ENCODE measurements around the gene LGR6. TPM values are rescaled to one million over a fixed set of nuclear protein-coding genes. Genes with fewer than 3 reads are reported as not detected.
"Not testable (repeated sequence)": the region's sequence is repeated elsewhere in the genome, so short reads cannot be mapped to it uniquely, and the experiment has no call there.

LGR6 gene
- total RNA-seq, 1 donor from 2014 or later = 1.8 TPM

DNA sequence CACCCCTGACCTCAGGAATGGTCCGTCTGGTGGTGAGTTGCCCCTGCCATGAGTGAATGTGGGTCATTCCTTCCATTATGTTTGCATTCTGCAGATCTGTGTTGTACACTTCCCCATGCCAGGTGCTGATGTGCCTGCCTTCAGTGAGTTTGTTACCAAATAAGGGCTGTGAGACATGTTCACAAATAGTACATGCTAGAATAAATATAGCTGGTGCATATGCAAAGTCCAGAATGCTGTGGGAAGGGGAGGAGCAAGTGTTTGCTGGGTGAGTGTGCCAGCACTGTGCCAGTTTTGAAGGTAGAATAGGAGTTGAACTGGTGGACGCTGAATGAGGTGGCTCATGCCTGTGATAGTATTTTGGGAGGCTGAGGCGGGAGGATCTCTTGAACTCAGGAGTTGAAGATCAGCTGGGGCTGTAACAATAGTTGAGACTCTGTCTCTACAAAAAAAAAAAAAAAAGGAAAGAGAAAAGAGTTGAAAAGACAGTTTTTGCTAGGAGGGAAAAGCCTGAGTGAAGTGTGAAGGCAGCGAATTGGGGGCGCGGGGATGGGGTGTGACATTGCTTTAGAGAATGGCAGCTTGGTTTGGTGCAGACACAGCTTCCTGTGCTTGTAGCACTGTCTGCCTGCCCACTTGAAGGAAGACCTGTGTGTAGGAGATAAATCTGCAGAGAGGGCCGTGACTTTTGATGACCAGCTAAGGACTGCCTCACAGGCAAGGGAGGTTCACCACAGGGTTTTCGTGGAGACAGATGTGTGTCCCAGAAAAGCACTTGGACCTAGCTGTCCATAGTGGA is 61.1 kb downstream of the LGR6 start:
- peaks cover 8% of the 10 kb centered on the region for H3K27me3 Mint-ChIP-seq (ENCODE audit: low read depth)
- peaks cover 2% of the 10 kb centered on the region for H3K36me3 Mint-ChIP-seq (ENCODE audit: low read depth)
- TF ChIP-seq, protein P1, sequence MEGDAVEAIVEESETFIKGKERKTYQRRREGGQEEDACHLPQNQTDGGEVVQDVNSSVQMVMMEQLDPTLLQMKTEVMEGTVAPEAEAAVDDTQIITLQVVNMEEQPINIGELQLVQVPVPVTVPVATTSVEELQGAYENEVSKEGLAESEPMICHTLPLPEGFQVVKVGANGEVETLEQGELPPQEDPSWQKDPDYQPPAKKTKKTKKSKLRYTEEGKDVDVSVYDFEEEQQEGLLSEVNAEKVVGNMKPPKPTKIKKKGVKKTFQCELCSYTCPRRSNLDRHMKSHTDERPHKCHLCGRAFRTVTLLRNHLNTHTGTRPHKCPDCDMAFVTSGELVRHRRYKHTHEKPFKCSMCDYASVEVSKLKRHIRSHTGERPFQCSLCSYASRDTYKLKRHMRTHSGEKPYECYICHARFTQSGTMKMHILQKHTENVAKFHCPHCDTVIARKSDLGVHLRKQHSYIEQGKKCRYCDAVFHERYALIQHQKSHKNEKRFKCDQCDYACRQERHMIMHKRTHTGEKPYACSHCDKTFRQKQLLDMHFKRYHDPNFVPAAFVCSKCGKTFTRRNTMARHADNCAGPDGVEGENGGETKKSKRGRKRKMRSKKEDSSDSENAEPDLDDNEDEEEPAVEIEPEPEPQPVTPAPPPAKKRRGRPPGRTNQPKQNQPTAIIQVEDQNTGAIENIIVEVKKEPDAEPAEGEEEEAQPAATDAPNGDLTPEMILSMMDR (IDR thresholded peaks at IDR 0.05) = no peak
- H3K4me3 Mint-ChIP-seq (ENCODE audit: unreplicated experiment) = no peak overlapping the region
- no peaks in the 10 kb centered on the region for H3K9me3 Mint-ChIP-seq (ENCODE audit: low read depth)
- H3K27ac Mint-ChIP-seq (ENCODE audit: unreplicated experiment) = no peak overlapping the region
- DNase-seq (ENCODE audit: low spot score) = no peak
- peaks cover 13% of the 10 kb centered on the region for H3K4me1 Mint-ChIP-seq (ENCODE audit: low read depth)

DNA sequence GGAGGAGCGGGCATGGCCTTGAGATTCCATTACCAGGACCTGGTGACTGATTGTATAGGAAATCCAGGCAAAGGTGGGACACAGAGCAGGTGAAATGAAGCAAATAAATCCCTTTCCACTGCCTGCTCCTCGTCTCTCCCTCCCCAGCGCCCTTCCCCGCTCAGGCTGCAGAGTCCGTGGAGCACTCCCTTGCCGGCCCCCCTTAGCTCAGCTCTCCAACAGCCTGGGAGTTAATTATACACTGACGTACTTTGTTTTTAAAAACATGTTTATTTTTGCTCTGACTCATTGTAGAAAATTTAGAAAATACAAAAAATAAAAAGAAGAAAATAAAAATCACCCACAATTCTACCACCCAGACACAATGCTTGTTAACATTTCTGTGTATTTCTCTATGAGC is 61.7 kb downstream of the LGR6 start:
- Mint-ChIP-seq H3K9me3 (ENCODE audit: low read depth) (no peaks in the 10 kb centered on the region), H3K27me3 (ENCODE audit: low read depth) (peaks cover 9% of the 10 kb centered on the region), H3K27ac (ENCODE audit: unreplicated experiment) (no peak overlapping the region), H3K4me1 (ENCODE audit: low read depth) (peaks cover 13% of the 10 kb centered on the region), H3K36me3 (ENCODE audit: low read depth) (peaks cover 3% of the 10 kb centered on the region), H3K4me3 (ENCODE audit: unreplicated experiment) (no peak overlapping the region)
- no peak for DNase-seq (ENCODE audit: low spot score)
- TF ChIP-seq, protein P1 (IDR thresholded peaks at IDR 0.05) = no peak

DNA sequence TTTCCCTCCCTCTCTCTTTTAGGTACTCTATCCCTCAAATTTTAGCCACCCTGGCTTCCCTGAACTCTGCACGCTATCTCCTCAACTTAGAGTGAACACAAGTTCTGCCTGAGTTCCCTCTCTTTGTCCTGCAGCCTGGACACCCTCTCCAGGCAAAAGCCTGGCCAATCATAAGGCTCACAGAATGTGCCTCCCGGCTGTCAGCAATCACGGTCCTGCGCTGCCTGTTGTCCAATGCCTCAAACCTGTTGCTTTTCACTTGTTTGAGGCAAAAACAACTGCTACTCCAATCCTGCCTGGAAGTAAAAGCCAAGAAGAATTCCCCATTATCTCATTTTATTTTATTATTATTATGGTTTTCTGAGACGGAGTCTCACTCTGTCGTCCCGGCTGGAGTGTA is 66.1 kb downstream of the LGR6 start:
- no peak for DNase-seq (ENCODE audit: low spot score)
- peaks cover 17% of the 10 kb centered on the region for H3K27me3 Mint-ChIP-seq (ENCODE audit: low read depth)
- H3K9me3 Mint-ChIP-seq (ENCODE audit: low read depth) = peaks cover 4% of the 10 kb centered on the region
- H3K4me1 Mint-ChIP-seq (ENCODE audit: low read depth) = peaks cover 3% of the 10 kb centered on the region
- no peak overlapping the region for H3K27ac Mint-ChIP-seq (ENCODE audit: unreplicated experiment)
- H3K36me3 Mint-ChIP-seq (ENCODE audit: low read depth) = peaks cover 8% of the 10 kb centered on the region
- no peak overlapping the region for H3K4me3 Mint-ChIP-seq (ENCODE audit: unreplicated experiment)
- TF ChIP-seq, protein P1 (IDR thresholded peaks at IDR 0.05) = no peak

DNA sequence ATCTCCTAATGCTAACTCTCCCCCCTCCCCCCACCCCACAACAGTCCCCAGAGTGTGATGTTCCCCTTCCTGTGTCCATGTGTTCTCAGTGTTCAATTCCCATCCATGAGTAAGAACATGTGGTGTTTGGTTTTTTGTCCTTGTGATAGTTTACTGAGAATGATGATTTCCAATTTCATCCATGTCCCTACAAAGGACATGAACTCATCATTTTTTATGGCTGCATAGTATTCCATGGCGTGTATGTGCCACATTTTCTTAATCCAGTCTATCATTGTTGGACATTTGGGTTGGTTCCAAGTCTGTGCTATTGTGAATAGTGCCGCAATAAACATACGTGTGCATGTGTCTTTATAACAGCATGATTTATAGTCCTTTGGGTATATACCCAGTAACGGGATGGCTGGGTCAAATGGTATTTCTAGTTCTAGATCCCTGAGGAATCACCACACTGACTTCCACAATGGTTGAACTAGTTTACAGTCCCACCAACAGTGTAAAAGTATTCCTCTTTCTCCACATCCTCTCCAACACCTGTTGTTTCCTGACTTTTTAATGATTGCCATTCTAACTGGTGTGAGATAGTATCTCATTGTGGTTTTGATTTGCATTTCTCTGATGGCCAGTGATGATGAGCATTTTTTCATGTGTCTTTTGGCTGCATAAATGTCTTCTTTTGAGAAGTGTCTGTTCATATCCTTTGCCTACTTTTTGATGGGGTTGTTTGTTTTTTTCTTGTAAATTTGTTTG is 67.8 kb downstream of the LGR6 start:
- H3K4me3 Mint-ChIP-seq (ENCODE audit: unreplicated experiment); DNase-seq (ENCODE audit: low spot score); H3K27ac Mint-ChIP-seq (ENCODE audit: unreplicated experiment); H3K4me1 Mint-ChIP-seq (ENCODE audit: low read depth); H3K36me3 Mint-ChIP-seq (ENCODE audit: low read depth); H3K9me3 Mint-ChIP-seq (ENCODE audit: low read depth): not testable (repeated sequence)
- H3K27me3 Mint-ChIP-seq (ENCODE audit: low read depth) = peaks cover 27% of the 10 kb centered on the region

DNA sequence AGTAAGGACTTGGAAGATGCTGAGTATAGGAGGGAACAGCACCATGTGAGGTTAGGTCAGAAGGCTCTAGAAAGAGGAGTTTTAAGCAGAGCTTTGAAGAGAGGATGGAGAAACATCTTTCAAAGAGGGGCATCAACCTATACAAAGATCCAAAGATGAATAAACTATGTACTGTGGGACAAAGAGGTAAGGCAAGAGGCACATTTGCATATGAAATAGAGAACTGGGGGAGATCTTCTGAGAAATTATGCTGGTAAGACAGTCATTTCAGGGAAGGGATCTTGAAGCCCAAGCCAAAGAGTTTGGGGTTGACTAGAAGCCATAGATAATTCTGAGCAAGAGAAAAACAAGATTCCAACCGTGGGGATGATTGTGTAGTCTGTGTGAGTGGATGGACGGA is 70.0 kb downstream of the LGR6 start:
- H3K4me1 Mint-ChIP-seq (ENCODE audit: low read depth) = no peaks in the 10 kb centered on the region
- peaks cover 33% of the 10 kb centered on the region for H3K27me3 Mint-ChIP-seq (ENCODE audit: low read depth)
- peaks cover 4% of the 10 kb centered on the region for H3K9me3 Mint-ChIP-seq (ENCODE audit: low read depth)

More for the DNA sequence above, 70.0 kb downstream of the LGR6 start:
- TF ChIP-seq, protein P1 (IDR thresholded peaks at IDR 0.05) = no peak
- no peak overlapping the region for H3K4me3 Mint-ChIP-seq (ENCODE audit: unreplicated experiment)
- peaks cover 14% of the 10 kb centered on the region for H3K36me3 Mint-ChIP-seq (ENCODE audit: low read depth)
- no peak overlapping the region for H3K27ac Mint-ChIP-seq (ENCODE audit: unreplicated experiment)
- no peak for DNase-seq (ENCODE audit: low spot score)
